AG09319 (cell line): ENCODE results near the gene USH2A.

Experiments
- DNase-seq: peaks from one replicate; pipeline ENCODE4 v3.0.0-alpha.2; 2010; ENCODE audit warnings: low read depth; ENCODE audit errors: extremely low read depth
- TF ChIP-seq, protein P1 (sequence below): IDR thresholded peaks from 2 replicates; pipeline ENCODE4 v1.5.1; 2011; ENCODE audit warnings: low read depth, mild to moderate bottlenecking, inconsistent platforms, low read length, moderate library complexity

Gene USH2A

DNA sequence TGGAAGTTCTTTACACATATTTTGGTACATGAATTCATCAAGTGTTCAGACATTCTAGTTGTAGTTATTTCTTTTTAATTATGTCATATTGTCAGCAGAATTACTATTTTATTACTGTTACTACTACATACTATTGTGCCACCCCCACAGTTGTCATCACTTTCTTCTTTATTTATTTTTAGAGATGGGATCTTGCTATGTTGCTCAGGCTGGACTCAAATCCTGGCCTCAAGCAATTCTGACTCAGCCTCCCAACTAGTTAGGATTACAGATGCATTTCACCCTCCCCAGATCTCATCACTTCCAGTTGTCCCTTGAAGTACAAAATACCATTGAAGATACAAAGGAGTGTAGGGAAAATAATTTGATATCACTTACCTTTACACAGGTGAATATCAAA lies 598.2 kb downstream of the USH2A start:
- no peak for DNase-seq
- TF ChIP-seq, protein P1, sequence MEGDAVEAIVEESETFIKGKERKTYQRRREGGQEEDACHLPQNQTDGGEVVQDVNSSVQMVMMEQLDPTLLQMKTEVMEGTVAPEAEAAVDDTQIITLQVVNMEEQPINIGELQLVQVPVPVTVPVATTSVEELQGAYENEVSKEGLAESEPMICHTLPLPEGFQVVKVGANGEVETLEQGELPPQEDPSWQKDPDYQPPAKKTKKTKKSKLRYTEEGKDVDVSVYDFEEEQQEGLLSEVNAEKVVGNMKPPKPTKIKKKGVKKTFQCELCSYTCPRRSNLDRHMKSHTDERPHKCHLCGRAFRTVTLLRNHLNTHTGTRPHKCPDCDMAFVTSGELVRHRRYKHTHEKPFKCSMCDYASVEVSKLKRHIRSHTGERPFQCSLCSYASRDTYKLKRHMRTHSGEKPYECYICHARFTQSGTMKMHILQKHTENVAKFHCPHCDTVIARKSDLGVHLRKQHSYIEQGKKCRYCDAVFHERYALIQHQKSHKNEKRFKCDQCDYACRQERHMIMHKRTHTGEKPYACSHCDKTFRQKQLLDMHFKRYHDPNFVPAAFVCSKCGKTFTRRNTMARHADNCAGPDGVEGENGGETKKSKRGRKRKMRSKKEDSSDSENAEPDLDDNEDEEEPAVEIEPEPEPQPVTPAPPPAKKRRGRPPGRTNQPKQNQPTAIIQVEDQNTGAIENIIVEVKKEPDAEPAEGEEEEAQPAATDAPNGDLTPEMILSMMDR, result no peak

DNA sequence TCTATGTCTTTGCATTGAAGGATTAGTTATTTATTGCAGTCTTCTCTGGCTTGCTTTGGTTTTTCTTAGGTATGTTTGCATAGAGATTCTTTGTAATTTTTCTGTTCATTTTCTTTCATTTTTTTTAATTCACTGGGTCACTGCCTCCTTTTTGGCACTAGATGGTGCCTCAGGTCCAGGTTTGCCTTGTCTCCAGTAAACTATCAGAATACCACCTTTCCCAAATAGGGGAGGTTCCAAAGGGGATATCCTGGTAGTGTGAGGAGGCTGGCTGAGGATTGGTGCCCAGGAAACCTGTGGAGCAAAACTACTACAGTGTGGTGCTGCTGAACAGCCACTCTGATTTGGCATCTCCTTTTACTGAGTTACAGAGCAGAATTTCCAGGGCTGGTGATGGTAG lies 599.0 kb downstream of the USH2A start:
- DNase-seq, result no peak
- TF ChIP-seq, protein P1, result peak; percentile 52

GRCh38 chr1:215819114-215819513 lies 604.1 kb downstream of the USH2A start:
- no peak for DNase-seq
- TF ChIP-seq, protein P1, result no peak

- TF ChIP-seq, protein P1, result no peak
- no peak for DNase-seq
Measured at GRCh38 chr1:215807911-215808436, 615.3 kb downstream of the USH2A start.

DNA sequence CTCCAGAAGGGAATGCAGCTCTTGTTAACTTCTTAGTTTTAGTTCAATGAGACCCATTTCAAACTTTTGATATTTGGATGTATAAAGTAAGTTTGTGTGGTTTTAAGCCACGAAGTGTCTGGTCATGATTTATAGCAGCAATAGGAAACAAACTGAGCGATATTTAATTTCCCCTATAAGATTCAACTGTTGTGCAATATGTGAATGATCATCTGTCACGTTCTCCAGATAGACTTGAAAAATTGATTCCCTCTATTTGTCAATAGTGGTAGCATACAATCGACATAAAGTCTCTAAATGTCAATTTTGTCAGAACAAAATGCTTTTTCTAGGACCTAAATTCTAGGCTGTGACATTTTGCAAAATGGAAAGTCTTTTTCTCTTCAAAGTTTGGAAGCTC lies 616.0 kb downstream of the USH2A start:
- TF ChIP-seq, protein P1, result no peak
- no peak for DNase-seq

GRCh38 chr1:215797859-215798258 lies 625.4 kb downstream of the USH2A start:
- DNase-seq, result no peak
- TF ChIP-seq, protein P1, result no peak

GRCh38 chr1:215794156-215794555 lies 629.1 kb downstream of the USH2A start:
- DNase-seq, result no peak

More at GRCh38 chr1:215794156-215794555, 629.1 kb downstream of the USH2A start:
- TF ChIP-seq, protein P1, result no peak
